Measurements from ENCODE around the gene NPEPPS.
"Not testable (repeated sequence)": the region's sequence is repeated elsewhere in the genome, so short reads cannot be mapped to it uniquely, and the experiment has no call there.

Gene NPEPPS, protein sequence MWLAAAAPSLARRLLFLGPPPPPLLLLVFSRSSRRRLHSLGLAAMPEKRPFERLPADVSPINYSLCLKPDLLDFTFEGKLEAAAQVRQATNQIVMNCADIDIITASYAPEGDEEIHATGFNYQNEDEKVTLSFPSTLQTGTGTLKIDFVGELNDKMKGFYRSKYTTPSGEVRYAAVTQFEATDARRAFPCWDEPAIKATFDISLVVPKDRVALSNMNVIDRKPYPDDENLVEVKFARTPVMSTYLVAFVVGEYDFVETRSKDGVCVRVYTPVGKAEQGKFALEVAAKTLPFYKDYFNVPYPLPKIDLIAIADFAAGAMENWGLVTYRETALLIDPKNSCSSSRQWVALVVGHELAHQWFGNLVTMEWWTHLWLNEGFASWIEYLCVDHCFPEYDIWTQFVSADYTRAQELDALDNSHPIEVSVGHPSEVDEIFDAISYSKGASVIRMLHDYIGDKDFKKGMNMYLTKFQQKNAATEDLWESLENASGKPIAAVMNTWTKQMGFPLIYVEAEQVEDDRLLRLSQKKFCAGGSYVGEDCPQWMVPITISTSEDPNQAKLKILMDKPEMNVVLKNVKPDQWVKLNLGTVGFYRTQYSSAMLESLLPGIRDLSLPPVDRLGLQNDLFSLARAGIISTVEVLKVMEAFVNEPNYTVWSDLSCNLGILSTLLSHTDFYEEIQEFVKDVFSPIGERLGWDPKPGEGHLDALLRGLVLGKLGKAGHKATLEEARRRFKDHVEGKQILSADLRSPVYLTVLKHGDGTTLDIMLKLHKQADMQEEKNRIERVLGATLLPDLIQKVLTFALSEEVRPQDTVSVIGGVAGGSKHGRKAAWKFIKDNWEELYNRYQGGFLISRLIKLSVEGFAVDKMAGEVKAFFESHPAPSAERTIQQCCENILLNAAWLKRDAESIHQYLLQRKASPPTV

DNA sequence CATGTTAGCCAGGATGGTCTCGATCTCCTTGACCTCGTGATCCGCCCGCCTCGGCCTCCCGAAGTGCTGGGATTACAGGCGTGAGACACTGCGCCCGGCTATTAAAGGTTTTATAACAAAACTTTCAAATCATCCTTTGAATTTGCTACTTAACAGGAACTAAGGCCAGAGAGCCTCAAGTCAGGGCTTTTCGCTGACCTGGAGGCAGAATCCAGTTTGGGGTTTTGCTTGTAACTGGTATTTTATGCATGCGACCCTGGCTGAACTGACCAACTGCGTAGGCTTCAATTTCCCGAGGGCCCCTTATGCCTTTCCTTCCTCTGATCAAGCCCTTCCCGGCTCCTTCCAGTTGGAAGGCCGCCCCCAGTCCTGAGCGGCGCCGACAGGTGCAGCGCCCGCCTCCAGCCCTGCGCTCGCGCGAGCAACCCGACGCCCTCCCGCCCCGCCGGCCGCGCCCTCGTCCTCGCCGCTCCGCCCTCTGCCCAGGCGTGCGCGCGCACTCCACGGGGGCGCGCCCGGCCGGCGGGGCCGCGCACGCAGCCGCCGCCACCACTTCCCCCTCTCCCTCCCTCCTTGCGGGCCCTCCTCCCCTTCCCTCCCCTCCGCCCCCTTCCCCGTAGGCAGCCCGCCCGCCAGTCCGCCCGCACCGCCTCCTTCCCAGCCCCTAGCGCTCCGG is at the start of gene NPEPPS:
Gene NPEPPS, plus strand, starts transcription at position 552 of the 676 bp plus-strand sequence. CDS start 193 bp downstream, outside the sequence.
- DNase-seq (ENCODE audit: low read depth, low spot score), result peak; percentile 94

DNA sequence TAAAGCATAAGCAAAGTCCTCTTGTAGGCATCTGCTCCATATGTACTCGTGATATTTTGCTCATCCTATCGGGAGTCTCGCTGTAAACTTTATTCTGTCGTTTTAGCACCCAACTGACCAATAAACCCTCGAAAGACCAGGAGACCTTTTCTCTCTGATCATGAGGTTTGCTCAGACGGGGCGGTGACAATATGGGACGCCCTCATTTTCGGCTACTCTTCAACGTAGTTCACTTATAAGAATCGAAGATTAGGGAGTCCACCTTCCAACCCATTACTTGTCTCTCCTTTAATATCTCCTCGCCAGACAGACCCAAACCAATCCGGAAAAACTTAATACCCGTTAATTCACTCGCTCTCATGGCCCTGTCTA is 39.1 kb upstream of the NPEPPS start:
- DNase-seq (ENCODE audit: low read depth, low spot score), result not testable (repeated sequence)

DNA sequence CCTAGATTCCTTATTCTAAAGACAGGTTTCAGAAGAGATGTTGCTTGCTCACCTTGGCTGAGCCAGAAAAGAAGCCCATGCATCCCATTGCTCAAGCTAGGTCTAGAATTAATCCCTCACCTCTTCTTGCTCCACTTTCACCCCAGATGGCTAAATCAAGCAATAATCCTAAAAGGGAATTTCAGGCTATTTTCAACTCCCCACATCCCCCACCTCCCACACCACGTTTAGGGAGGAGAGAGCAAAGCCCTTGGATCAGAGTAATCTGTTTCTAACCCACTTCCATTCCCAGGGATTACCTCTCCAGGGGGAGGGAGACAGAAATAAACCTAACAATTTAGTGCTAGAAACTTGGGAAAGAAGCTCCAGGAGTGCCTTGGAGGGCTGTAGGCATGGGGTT is 31.8 kb upstream of the NPEPPS start:
- not testable (repeated sequence) for DNase-seq (ENCODE audit: low read depth, low spot score)

DNA sequence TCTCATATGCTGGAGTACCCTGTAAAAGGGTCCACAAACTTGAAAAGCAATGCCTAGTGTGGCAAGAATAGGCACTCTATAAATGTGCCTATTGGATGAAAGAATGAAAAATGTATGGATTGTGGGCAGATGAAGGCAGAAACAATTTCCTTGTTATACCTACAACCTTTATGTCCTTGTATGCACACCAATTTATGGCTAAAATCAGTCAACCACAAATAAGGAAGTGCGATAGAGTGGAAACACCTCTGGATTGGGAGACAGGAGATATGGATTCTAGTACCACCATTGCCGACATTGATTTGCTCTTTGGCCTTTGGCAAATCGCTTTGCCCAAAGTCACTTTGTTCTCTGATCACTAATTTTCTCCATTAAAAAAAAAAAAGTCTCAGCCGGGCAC is 31.4 kb upstream of the NPEPPS start:
- DNase-seq (ENCODE audit: low read depth, low spot score), result not testable (repeated sequence)

DNA sequence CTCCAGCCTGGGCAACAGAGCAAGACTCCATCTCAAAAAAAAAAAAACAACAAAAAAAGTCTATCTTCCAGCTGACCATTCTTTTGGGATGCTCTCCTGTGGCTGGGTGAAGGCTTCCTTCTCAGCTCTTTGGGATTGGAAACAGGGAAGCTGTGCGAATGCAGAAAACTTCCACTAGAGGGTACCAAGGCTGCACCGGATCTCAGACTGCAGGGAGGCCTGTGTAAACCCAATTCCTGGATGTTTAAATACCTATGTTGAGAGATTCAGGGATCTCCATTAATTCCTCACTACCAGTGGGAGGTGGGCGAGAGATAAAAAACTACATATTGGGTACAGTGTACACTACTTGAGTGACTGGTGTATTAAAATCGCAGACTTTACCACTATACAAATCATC is 30.3 kb upstream of the NPEPPS start:
- peak; percentile 27 for DNase-seq (ENCODE audit: low read depth, low spot score)

DNA sequence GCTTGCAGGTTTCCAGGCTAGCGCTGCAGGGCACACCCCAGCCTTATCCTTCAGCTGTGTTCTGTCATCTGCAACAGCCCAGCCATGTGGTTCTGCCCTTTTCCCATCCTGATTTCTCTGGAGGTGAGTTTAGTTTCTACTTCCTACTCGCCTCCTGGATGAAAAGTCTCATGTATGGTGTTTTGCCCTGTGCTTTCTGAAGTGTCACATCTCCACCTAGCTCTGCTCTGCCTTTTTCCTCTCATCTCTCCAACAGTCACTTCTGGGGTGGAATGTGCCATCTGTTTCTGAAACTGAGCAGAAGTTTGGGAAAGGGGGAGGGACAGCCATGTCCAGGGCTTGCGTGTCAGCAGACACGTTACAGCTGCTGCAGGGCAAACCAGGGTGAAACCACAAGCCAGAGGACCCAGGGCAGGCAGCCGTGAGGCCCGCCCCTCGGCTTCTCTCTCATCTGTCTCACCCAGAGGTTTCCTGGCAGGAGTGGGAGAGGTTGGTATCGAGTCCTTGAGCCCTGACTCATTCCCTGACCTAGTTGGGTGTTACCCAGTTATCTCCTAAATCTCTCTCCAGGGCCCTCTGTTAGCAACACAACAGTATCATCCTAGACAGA is 28.7 kb upstream of the NPEPPS start:
- DNase-seq (ENCODE audit: low read depth, low spot score), result peak; percentile 59

DNA sequence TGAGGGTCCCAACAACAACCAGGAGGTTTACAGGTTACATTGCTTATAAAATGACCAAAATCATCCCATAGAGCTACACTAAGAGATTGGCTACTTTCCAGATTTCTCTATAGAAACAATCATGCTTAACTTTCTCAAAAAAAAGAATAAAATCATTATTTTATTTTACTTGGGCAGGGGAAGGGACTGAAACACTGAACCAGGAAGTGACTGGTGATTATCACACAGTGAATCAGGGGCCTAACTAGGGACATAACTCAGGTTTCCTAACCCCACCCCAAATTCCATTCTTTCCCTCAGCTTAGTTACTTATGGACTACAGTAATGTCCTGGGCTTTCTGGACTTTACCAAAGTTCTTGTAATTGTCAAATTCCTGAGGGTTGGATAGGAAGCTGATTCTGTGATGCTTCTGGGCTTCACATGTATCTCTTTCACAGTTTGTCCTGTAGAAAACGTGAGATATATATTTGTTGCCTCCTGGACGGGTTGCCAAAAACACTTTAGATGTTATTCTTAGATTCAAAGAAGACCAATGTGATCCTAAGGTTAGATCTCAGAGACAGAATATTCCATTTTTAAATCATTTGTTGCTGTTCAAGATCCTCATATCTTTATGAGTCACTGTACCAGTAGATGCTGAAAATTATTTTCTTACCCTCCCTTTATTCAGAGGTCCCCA is 28.0 kb upstream of the NPEPPS start:
- peak; percentile 31 for DNase-seq (ENCODE audit: low read depth, low spot score)

DNA sequence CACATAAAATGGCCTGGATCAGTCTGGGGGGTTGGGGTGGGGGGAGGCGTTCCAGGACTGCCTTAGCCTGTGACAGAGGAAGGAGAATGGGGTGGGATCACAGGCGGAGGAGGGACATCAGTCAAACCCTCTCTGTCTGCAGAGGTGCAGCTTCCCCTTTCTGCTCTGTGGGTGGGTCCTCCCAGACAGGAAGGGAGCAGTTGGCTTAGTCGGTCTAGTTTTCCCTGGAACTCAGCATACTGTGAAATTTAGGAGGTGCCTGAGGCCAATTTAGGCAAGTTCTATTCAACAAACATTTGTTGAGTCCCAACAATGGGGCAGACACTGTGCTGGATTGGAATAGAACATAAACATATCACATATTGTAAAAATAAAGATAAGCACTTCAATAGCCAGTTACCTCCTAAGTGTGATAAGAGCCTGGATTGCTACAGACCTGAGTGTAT is 19.2 kb upstream of the NPEPPS start:
- DNase-seq (ENCODE audit: low read depth, low spot score), result not testable (repeated sequence)

DNA sequence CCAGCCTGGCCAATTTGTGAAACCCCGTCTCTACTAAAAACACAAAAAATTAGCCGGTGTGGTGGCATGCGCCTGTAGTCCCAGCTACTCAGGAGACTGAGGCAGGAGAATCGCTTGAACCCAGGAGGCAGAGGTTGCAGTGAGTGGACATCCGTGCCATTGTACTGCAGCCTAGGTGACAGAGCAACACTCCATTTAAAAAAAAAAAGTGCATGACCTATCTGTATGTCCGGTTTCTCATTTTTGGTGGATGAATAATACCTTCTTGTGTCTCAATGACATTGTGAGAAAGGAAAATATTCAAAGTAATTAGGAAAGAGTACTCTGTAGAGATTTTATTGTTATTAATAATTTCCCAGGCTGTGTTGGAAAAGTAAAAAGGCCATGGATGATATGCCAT is 17.6 kb upstream of the NPEPPS start:
- not testable (repeated sequence) for DNase-seq (ENCODE audit: low read depth, low spot score)

DNA sequence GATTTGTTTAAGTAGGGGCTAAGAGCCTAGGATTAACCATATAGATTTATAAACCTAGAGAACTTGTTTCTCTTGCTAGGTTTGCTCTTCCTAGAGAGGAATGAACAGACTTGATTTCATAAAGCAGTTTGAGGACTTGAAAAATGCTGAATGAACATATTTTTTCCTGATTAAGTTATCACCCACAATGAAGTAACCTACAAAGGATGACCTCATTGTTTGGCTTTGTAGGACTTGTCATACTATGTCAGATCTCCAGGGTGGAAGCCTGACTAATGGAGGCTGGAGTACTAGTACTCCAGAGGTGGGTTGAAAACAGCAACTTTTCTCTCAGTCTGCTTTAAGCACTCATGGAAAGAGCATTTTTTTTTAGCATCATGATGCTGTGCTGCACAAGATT is 12.0 kb upstream of the NPEPPS start:
- DNase-seq (ENCODE audit: low read depth, low spot score), result not testable (repeated sequence)

DNA sequence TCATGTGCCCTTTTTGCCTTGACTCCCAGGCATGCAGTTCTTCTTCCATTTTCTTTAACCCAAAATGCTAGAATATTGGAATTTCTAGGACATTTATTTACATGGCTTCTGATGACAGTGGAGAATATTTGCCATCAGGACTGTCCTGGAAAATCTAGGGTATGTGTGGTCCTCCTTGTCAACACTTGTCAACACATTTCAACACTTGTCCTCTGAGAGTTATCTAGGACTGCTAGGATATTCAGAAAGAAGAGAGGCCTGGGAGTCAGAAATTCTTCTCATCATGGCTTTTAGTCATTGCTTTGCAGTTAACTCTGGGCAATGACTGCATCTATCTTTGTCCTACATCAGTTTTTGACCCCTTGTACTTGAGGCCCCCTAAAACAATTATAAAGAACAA is 11.5 kb upstream of the NPEPPS start:
- DNase-seq (ENCODE audit: low read depth, low spot score), result not testable (repeated sequence)

DNA sequence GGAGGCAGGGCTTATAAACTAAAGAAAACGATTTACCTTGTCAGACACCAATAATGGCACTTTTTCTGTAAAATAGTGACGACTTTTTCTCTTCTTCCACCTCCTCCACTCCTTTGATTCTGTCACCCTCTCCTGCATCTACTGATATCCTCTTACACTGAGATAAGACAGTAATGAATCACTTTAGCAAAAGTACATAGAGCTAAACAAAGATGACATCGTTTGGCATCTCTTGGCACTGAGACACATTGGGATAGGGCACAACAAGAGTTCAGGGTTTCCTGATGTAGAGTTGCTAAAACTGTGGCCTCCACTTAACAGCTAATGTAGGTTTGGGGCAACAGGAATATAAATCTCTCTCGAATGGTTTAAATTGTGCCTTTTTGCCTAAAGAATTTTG is 10.6 kb upstream of the NPEPPS start:
- not testable (repeated sequence) for DNase-seq (ENCODE audit: low read depth, low spot score)

DNA sequence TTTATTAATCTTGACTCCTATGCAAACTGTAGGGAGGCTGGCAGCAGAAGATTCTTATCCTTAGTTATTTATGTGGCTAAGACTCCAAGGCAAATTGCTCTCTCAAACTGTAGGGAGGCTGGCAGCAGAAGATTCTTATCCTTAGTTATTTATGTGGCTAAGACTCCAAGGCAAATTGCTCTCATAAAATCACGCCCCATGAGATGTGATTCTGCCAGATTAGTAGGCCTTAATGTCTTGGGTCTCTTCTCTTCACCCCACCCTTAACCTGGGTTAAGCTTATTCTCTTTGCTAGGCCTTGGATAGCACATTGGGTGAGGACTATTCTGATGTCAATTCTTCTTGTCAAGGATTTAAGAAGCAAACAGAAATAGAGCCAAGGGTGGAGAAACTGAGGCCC is 9.5 kb upstream of the NPEPPS start:
- not testable (repeated sequence) for DNase-seq (ENCODE audit: low read depth, low spot score)

DNA sequence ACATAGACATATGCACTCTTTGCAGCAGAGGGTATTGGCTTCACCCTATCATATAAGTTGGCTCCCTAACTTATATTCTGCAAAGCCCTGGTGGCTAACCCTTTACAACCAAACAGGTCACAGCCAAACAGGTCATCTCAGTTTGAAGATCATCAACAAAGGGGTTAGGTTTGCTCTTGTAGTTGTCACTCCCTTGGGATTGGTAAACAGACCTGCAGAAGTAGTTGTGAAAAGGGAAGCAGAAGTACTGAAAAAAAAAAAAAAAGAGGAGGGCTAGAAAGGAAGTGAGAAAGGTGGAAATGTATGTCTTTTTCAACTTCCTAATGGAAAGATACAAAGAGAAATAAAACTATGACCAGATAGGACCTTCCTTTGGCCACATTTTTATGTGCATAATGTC is 8.6 kb upstream of the NPEPPS start:
- DNase-seq (ENCODE audit: low read depth, low spot score), result not testable (repeated sequence)

DNA sequence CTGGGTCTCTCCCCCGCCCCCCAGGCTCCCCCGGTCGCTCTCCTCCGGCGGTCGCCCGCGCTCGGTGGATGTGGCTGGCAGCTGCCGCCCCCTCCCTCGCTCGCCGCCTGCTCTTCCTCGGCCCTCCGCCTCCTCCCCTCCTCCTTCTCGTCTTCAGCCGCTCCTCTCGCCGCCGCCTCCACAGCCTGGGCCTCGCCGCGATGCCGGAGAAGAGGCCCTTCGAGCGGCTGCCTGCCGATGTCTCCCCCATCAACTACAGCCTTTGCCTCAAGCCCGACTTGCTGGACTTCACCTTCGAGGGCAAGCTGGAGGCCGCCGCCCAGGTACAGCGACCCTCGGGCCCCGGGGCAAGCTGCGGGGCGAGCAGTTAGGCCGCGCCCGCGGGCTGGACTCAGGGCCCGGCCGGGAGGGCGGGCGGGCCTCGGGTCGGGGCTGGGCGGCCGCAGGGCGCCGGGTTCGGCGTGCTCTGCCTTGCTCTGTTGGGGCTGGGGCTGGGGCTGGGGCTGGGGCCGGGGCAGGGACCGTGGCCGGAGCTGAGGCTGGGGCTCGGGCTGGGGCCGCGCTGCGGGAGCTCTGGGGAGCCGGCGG is 419 bp downstream of the NPEPPS start:
- DNase-seq (ENCODE audit: low read depth, low spot score), result peak; percentile 27

DNA sequence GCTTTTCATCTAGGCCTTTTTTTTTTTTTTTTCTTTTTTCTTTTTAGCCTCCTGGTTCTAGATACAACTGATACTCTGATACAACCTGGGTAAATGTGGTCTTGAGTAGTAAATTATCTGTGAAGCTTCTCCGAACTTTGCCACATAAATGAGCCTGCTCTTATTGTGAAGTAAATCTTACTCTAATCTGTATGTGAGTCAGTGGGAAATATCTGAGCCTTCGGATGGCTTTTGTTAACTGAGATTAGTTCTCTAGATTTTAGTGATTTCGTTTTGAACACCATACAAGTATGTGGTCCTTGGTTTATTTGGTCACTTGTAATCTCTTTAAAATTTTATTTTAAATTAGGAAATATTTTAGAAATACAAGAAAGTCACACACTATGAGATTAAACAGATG is 8.2 kb downstream of the NPEPPS start:
- peak; percentile 9 for DNase-seq (ENCODE audit: low read depth, low spot score)

DNA sequence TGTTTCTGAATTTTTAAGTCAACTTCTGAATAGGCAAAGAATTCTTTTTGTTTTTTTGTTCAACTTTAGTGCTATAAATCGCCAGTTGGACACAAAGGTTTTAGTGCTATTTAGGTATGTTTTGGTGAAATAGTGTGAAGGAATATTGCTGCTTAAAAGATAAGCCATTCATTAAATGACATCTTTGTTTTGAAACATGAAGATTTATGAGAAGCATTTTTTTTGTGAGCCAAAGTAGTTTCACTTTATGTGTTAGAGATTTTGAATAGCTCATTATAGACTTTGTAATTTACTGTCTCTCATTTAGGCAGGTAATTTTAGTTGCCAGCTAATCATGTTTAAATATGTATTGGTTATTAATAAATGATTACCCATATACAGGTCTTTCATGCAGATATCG is 10.8 kb downstream of the NPEPPS start:
- DNase-seq (ENCODE audit: low read depth, low spot score), result not testable (repeated sequence)

DNA sequence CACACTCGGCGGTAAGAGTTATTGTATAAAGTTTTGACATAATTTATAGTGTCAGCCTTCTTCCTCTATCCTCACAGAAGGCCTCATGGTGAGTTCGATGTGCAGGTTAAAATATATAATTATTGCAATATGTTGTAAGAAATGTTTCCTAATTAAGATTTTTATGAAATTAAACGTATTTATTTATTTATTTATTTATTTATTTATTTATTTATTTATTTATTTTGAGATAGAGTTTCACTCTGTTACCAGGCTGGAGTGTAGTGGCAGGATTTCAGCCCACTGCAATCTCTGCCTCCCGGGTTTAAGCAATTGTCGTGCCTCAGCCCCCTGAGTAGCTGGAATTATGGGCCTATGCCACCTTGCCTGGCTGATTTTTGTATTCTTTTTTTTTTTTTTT is 13.4 kb downstream of the NPEPPS start:
- not testable (repeated sequence) for DNase-seq (ENCODE audit: low read depth, low spot score)

DNA sequence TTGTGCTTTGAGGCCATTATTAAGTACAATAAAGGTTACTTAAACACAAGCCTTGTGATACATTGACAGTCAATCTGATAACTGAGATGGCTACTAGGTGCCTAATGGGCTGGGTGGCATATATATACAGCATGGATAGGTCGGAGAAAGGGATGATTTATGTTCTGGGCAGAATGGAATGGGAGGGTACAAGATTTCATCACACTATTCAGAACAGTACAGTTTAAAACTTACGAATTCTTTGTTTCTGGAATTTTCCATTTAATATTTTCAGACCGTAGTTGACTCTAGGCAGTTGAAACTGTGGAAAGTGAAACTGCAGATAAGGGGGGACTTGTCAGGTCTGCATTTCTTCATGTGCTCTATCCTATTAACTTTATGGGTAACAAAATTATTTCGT is 23.8 kb downstream of the NPEPPS start:
- DNase-seq (ENCODE audit: low read depth, low spot score), result not testable (repeated sequence)

DNA sequence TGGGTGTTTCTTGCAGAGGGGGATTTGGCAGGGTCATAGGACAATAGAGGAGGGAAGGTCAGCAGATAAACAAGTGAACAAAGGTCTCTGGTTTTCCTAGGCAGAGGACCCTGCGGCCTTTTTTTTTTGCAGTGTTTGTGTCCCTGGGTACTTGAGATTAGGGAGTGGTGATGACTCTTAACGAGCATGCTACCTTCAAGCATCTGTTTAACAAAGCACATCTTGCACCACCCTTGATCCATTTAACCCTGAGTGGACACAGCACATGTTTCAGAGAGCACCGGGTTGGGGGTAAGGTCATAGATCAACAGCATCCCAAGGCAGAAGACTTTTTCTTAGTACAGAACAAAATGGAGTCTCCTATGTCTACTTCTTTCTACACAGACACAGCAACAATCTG is 25.2 kb downstream of the NPEPPS start:
- not testable (repeated sequence) for DNase-seq (ENCODE audit: low read depth, low spot score)

All from astrocyte of the hippocampus (primary cell).